GM13976 (cell line): Measurements from ENCODE around the gene PTPRG.

ENCODE experiments used
- DNase-seq: peaks from one replicate; pipeline ENCODE4 v3.0.0; 2012; ENCODE audit warnings: low spot score
- in situ Hi-C: fragments of 300-500 bp; cut with MboI; formaldehyde crosslinking; loops from one replicate; pipeline ENCODE4 v1.12.0; 2022; ENCODE audit warnings: low sequenced_read_pairs, mixed read lengths, inconsistent platforms; ENCODE audit not compliant: unreplicated experiment
- TF ChIP-seq, protein P1 (sequence below): IDR thresholded peaks from 2 replicates; pipeline ENCODE4 v1.5.1; 2012; ENCODE audit warnings: borderline replicate concordance, mild to moderate bottlenecking; ENCODE audit not compliant: insufficient read depth; ENCODE audit errors: extremely low read depth, missing control alignments, control extremely low read depth

The PTPRG gene

GRCh38 chr3:62246985-62247384 is 685.6 kb downstream of the PTPRG start:
- TF ChIP-seq, protein P1, sequence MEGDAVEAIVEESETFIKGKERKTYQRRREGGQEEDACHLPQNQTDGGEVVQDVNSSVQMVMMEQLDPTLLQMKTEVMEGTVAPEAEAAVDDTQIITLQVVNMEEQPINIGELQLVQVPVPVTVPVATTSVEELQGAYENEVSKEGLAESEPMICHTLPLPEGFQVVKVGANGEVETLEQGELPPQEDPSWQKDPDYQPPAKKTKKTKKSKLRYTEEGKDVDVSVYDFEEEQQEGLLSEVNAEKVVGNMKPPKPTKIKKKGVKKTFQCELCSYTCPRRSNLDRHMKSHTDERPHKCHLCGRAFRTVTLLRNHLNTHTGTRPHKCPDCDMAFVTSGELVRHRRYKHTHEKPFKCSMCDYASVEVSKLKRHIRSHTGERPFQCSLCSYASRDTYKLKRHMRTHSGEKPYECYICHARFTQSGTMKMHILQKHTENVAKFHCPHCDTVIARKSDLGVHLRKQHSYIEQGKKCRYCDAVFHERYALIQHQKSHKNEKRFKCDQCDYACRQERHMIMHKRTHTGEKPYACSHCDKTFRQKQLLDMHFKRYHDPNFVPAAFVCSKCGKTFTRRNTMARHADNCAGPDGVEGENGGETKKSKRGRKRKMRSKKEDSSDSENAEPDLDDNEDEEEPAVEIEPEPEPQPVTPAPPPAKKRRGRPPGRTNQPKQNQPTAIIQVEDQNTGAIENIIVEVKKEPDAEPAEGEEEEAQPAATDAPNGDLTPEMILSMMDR: no peak
- no peak for DNase-seq

GRCh38 chr3:62248734-62249483 is 687.5 kb downstream of the PTPRG start:
- in situ Hi-C loops: no loop called here
- TF ChIP-seq, protein P1: no peak

More at GRCh38 chr3:62246985-62247384, 685.6 kb downstream of the PTPRG start:
- in situ Hi-C loops: no loop called here

GRCh38 chr3:62249484-62249776 is 688.1 kb downstream of the PTPRG start:
- in situ Hi-C loops: no loop called here
- TF ChIP-seq, protein P1: no peak
- no peak for DNase-seq

More at GRCh38 chr3:62248734-62249483, 687.5 kb downstream of the PTPRG start:
- DNase-seq: no peak

DNA sequence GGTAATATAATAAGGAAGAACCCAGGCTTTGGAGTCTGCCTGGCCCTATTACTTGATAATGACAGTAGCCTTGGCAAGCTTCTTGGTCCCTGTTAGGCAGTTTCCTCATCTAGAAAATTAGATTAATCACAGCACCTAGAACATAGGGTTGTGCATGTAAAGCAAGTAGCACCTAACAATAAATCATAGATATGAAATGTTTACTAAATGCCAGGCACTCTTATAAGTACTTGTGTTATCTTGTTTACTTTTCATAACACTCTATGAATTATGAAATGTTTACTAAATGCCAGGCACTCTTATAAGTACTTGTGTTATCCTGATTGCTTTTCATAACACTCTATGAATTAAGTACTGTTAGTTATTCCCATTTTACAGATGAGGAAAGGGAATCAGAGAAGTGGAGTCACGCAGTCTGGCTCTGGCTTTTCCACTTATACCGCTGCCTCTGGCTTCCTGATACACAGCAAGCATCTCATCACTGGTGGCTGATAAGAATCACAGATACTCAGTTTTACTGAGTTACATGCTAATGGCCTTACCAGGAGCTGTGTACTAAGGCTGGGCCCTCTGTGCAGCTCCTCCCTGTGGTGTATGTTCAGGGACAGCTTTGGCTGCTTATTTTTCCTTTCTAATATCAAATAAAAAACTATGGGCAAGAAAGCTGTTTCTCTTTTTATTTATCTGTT is 688.6 kb downstream of the PTPRG start:
- TF ChIP-seq, protein P1: no peak
- DNase-seq: no peak
- in situ Hi-C loops: no loop called here

GRCh38 chr3:62252438-62253157 is 691.2 kb downstream of the PTPRG start:
- TF ChIP-seq, protein P1: no peak
- in situ Hi-C loops: no loop called here

DNA sequence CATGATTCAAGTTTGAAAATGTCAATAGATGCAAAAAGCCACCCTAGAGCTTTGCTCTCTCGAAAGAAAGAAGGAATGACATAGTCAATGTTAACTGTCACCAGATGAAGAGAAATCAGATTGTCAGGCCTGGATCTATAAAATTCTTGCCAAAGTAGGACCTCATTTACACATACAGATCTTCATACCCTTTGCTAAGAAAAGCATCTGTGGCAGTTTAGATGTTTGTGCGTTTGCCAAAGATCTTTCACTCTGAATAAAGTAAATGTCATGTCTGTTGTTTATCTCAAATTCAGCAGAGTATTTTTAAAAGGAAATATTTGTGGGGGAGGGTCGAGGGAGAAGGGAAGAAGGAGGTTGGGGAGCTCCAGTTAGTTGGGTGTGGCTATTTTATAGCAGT is 692.6 kb downstream of the PTPRG start:
- DNase-seq: no peak
- in situ Hi-C loops: no loop called here
- TF ChIP-seq, protein P1: no peak

More at GRCh38 chr3:62252438-62253157, 691.2 kb downstream of the PTPRG start:
- no peak for DNase-seq
